A549 (cell line): ENCODE measurements around the gene KCTD21.

Experiments
- CTCF ChIP-seq: fragments of >200 bp; sonication (Bioruptor Twin); formaldehyde crosslinking; IDR thresholded peaks from 3 replicates; pipeline ENCODE4 v1.5.1; 2016
- ELK1 ChIP-seq: fragments of 150-350 bp; IDR thresholded peaks from 2 replicates; pipeline ENCODE4 v1.6.1; 2014; ENCODE audit warnings: low read depth, mild to moderate bottlenecking, low read length
- POLR2AphosphoS2 ChIP-seq: conservative IDR thresholded peaks from 2 replicates; pipeline ENCODE4 v1.6.1; 2012; ENCODE audit warnings: low read length, improper control_type of control experiment, inconsistent platforms
- SMC3 ChIP-seq: fragments of >200 bp; sonication (Bioruptor Twin); formaldehyde crosslinking; IDR thresholded peaks from 3 replicates; pipeline ENCODE4 v1.6.1; 2018; ENCODE audit warnings: inconsistent platforms
- TF ChIP-seq, protein P1 (sequence below): fragments of >200 bp; sonication (Bioruptor Twin); formaldehyde crosslinking; IDR thresholded peaks from 3 replicates; pipeline ENCODE4 v1.6.1; 2016

DNA sequence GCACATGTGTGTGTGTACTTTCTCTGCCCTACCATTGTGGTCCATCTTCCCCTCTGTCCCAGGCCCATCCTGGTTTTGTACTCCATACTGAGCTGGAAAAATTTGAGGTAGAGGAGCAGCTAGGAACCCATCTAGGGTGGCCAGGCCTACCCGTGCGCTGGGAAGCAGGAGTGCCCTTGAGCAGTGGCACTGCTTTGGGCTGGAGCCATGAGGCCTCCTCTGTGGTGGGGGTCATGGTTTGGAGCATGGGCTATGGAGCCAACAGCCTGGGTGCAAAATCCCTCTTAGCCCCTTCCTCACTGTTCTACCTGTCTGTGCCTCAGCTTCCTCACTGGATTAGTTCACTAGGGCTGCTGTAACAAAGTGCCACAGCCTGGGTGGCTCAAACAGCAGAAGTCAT lies 27.1 kb downstream of the KCTD21 start:
- TF ChIP-seq, protein P1, sequence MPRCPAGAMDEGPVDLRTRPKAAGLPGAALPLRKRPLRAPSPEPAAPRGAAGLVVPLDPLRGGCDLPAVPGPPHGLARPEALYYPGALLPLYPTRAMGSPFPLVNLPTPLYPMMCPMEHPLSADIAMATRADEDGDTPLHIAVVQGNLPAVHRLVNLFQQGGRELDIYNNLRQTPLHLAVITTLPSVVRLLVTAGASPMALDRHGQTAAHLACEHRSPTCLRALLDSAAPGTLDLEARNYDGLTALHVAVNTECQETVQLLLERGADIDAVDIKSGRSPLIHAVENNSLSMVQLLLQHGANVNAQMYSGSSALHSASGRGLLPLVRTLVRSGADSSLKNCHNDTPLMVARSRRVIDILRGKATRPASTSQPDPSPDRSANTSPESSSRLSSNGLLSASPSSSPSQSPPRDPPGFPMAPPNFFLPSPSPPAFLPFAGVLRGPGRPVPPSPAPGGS: no peak
- no peak for TF ChIP-seq CTCF
- no peak for TF ChIP-seq ELK1
- no peak for TF ChIP-seq SMC3
- no peak for TF ChIP-seq POLR2AphosphoS2
